Mesenchymal stem cell (in vitro differentiated cells and primary cell): ENCODE results near the gene EPGN.

Experiments used
- DNase-seq: peaks from one replicate; pipeline ENCODE4 v3.0.0-alpha.2; 2013
- H2AFZ ChIP-seq: one replicate; pipeline ENCODE4 v1.6.1; 2013; ENCODE audit warnings: low read depth, mild to moderate bottlenecking, control low read depth, inconsistent platforms, low read length, moderate library complexity
- H2AK5ac ChIP-seq: 2 replicates; pipeline ENCODE4 v1.6.1; 2013; ENCODE audit warnings: low read length, moderate library complexity, mild to moderate bottlenecking, inconsistent platforms; ENCODE audit not compliant: severe bottlenecking
- H2BK120ac ChIP-seq: one replicate; pipeline ENCODE4 v1.6.1; 2013; ENCODE audit warnings: low read depth, mild to moderate bottlenecking, inconsistent platforms, low read length, moderate library complexity
- H2BK12ac ChIP-seq, 2 experiments: one replicate each; pipeline ENCODE4 v1.6.1; 2013; ENCODE audit warnings: inconsistent platforms in 2 of 2, low read length in 2 of 2, mild to moderate bottlenecking in 2 of 2, moderate library complexity in 2 of 2, control low read depth in 1 of 2
- H2BK15ac ChIP-seq: one replicate; pipeline ENCODE4 v1.6.1; 2013; ENCODE audit warnings: mild to moderate bottlenecking, low read depth, inconsistent platforms; ENCODE audit not compliant: poor library complexity, severe bottlenecking
- H2BK5ac ChIP-seq: 2 replicates; pipeline ENCODE4 v1.6.1; 2013; ENCODE audit warnings: low read depth, mild to moderate bottlenecking, low read length, control low read depth, inconsistent platforms; ENCODE audit not compliant: poor library complexity, severe bottlenecking
- H3K14ac ChIP-seq, 2 experiments: one replicate each; pipeline ENCODE4 v1.6.1; 2013; ENCODE audit warnings: inconsistent platforms in 2 of 2, low read length in 2 of 2, control low read depth in 1 of 2, mild to moderate bottlenecking in 1 of 2, moderate library complexity in 1 of 2
- H3K18ac ChIP-seq, 2 experiments: one replicate each; pipeline ENCODE4 v1.6.1; 2013; ENCODE audit warnings: inconsistent platforms in 2 of 2, low read length in 2 of 2, control low read depth in 1 of 2, low read depth in 1 of 2, mild to moderate bottlenecking in 1 of 2
- H3K23ac ChIP-seq, 2 experiments: one replicate each; pipeline ENCODE4 v1.6.1; 2013; ENCODE audit warnings: inconsistent platforms in 2 of 2, low read length in 2 of 2, mild to moderate bottlenecking in 2 of 2, moderate library complexity in 2 of 2, control low read depth in 1 of 2
- H3K27ac ChIP-seq: 2 replicates; pipeline ENCODE4 v1.5.1; 2013; ENCODE audit warnings: mild to moderate bottlenecking, moderate library complexity, low read length, control low read depth, inconsistent platforms; ENCODE audit not compliant: poor library complexity, severe bottlenecking
- H3K27me3 ChIP-seq, 2 experiments: 2 replicates each; pipeline versions ENCODE4 v1.6.1 to v1.7.0; 2013; ENCODE audit warnings: low read length in 2 of 2, mild to moderate bottlenecking in 2 of 2, moderate library complexity in 2 of 2, control low read depth in 1 of 2, inconsistent platforms in 1 of 2; ENCODE audit not compliant: control insufficient read depth in 1 of 2, insufficient read depth in 1 of 2
- H3K36me3 ChIP-seq, 2 experiments: 2 replicates each; pipeline versions ENCODE4 v1.6.1 to v1.7.0; 2013; ENCODE audit warnings: low read length in 2 of 2, control low read depth in 1 of 2, inconsistent platforms in 1 of 2, low read depth in 1 of 2, mild to moderate bottlenecking in 1 of 2; ENCODE audit not compliant: insufficient read depth in 2 of 2, control insufficient read depth in 1 of 2
- H3K4ac ChIP-seq, 2 experiments: one replicate each; pipeline ENCODE4 v1.6.1; 2013; ENCODE audit warnings: inconsistent platforms in 2 of 2, low read length in 2 of 2, mild to moderate bottlenecking in 2 of 2, moderate library complexity in 2 of 2, control low read depth in 1 of 2, low read depth in 1 of 2
- H3K4me1 ChIP-seq: 2 replicates; pipeline ENCODE4 v1.6.1; 2013; ENCODE audit warnings: low read depth, low read length, control low read depth; ENCODE audit not compliant: control insufficient read depth, insufficient read depth
- H3K4me2 ChIP-seq: 2 replicates; pipeline ENCODE4 v1.6.1; 2013; ENCODE audit warnings: low read length, mild to moderate bottlenecking, inconsistent platforms; ENCODE audit not compliant: poor library complexity, severe bottlenecking
- H3K4me3 ChIP-seq, 2 experiments: 2 replicates each; pipeline versions ENCODE4 v1.5.1 to v1.7.0; 2013; ENCODE audit warnings: low read length in 2 of 2, mild to moderate bottlenecking in 2 of 2, control low read depth in 1 of 2, low read depth in 1 of 2; ENCODE audit not compliant: insufficient read depth in 1 of 2
- H3K79me1 ChIP-seq: replicated peaks from 2 replicates; pipeline ENCODE4 v1.6.1; 2013; ENCODE audit warnings: mild to moderate bottlenecking, control low read depth, low read length, inconsistent platforms; ENCODE audit not compliant: poor library complexity, severe bottlenecking
- H3K9ac ChIP-seq: 2 replicates; pipeline ENCODE4 v1.7.0; 2013; ENCODE audit warnings: mild to moderate bottlenecking, low read length, moderate library complexity
- H3K9me3 ChIP-seq: 2 replicates; pipeline ENCODE4 v1.7.0; 2013; ENCODE audit warnings: mild to moderate bottlenecking, low read length; ENCODE audit not compliant: control insufficient read depth
- H4K8ac ChIP-seq: one replicate; pipeline ENCODE4 v1.6.1; 2013; ENCODE audit warnings: inconsistent platforms, mild to moderate bottlenecking, low read length, moderate library complexity
- H4K91ac ChIP-seq: one replicate; pipeline ENCODE4 v1.6.1; 2013; ENCODE audit warnings: mild to moderate bottlenecking, low read length, inconsistent platforms
- WGBS: methylation state at CpG from one replicate; pipeline ENCODE4 v1.1.7; 2013; ENCODE audit warnings: mixed read lengths; 5-methylcytosine and 5-hydroxymethylcytosine counted together

EPGN gene

DNA sequence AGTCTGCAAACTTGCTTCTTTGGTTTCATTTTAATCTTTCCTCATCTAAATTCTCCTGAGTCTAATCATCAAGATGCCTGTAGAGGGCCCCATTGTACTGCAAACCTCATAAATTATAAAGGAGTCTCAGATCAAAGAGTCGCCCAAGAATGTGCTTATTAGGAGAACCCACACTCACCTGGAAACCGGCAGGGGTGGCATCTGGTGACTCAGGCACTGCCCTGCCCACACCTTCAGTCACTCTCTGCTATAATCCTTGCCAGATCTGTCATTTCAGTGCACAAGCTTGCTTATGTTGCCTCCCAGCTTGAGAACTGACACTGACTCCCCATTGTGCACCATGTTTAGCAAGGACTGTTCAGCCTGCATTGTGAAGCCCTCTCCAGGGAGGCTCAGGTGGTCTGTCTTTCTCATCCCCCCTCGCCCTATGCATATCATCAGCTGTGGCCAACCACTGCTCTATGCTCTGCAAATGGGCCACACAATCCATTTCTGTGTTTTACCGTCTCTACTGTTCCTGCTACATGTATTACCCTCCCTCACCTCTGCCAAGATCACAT is 12.4 kb downstream of the EPGN start:
- no peak overlapping the region for H3K27ac ChIP-seq
- no peak overlapping the region for H3K18ac ChIP-seq
- H4K8ac ChIP-seq, result no peak overlapping the region
- no peaks in the 10 kb centered on the region for H3K79me1 ChIP-seq
- H2BK15ac ChIP-seq, result no peak overlapping the region
- H3K4me3 ChIP-seq, result no peak overlapping the region
- H3K4me1 ChIP-seq, result peaks cover 2% of the 10 kb centered on the region
- peak overlapping the region; percentile 31 for H3K9ac ChIP-seq
- no peak overlapping the region for H2BK12ac ChIP-seq
- no peaks in the 10 kb centered on the region for H3K36me3 ChIP-seq
- peak overlapping the region; percentile 43 for H2AFZ ChIP-seq
- H3K27me3 ChIP-seq, result no peaks in the 10 kb centered on the region
- H2BK120ac ChIP-seq, result no peak overlapping the region
- no peak overlapping the region for H2AK5ac ChIP-seq
- DNase-seq, result peak; percentile 70
- no peak overlapping the region for H3K23ac ChIP-seq
- H3K14ac ChIP-seq, result no peak overlapping the region
- H2BK5ac ChIP-seq, result no peak overlapping the region
- H3K4me2 ChIP-seq, result no peak overlapping the region
- 28% methylated on average over 4 of the region's 4 CpGs for WGBS
- H3K9me3 ChIP-seq, result no peaks in the 10 kb centered on the region
- H4K91ac ChIP-seq, result no peak overlapping the region
- H3K4ac ChIP-seq, result no peak overlapping the region

DNA sequence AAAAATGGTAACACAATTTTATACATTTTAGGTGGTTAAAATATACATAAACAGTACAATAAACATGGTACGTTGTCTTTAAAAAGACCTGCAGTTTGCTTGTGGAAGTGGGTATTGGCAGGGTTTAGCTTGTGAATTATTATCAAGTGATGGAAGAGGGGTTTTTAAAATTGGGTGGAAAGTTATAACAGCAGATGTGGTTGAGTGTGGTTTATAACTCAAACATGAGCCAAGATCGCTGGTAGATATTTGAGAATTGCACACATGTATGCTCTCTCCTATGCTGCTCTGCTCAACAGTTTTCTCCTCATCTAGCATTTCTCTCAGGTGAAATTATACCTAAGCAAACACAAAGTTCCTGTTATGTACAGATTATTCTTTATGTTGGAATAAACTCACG is 14.0 kb downstream of the EPGN start:
- 78% methylated on average over 2 of the region's 3 CpGs for WGBS
- H3K23ac ChIP-seq, result no peak overlapping the region
- no peaks in the 10 kb centered on the region for H3K9me3 ChIP-seq

DNA sequence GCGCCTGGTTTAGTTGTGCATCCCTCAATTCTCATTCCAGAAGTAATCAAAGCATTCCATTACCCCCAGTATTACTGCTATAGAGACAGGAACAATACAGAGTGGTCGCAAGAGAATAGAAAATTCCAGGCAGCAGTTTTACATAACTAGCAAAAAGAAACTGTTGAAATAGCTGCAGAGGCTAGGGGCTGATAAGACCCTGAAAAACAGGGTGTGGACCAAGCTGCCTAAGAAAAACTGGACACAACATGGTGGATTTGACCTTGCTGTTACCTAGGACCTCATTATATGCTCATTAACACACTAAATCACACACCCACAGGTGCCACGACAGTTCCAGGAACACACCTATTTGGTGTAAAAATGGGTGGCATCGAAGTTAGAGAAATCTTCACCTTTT is 15.4 kb downstream of the EPGN start:
- Histone ChIP-seq H3K9ac (no peak overlapping the region), H4K8ac (no peak overlapping the region), H3K9me3 (no peaks in the 10 kb centered on the region), H3K4me2 (no peak overlapping the region), H3K27me3 (no peaks in the 10 kb centered on the region), H3K4me1 (peaks cover 2% of the 10 kb centered on the region), H3K27ac (no peak overlapping the region), H3K23ac (no peak overlapping the region), H3K14ac (no peak overlapping the region), H2BK120ac (no peak overlapping the region), H2BK12ac (no peak overlapping the region), H3K4ac (no peak overlapping the region), H2AFZ (no peak overlapping the region), H2BK5ac (no peak overlapping the region), H2BK15ac (no peak overlapping the region), H4K91ac (no peak overlapping the region), H2AK5ac (no peak overlapping the region), H3K79me1 (no peaks in the 10 kb centered on the region), H3K18ac (no peak overlapping the region), H3K36me3 (no peaks in the 10 kb centered on the region), H3K4me3 (no peak overlapping the region)
- DNase-seq, result no peak
- WGBS, result 87% methylated on average over 4 of the region's 4 CpGs

More for the DNA sequence above, 14.0 kb downstream of the EPGN start:
- Histone ChIP-seq H2BK15ac (no peak overlapping the region), H3K4me2 (no peak overlapping the region), H3K27ac (no peak overlapping the region), H2AFZ (no peak overlapping the region), H2BK12ac (no peak overlapping the region), H4K8ac (no peak overlapping the region), H3K79me1 (no peaks in the 10 kb centered on the region), H3K18ac (no peak overlapping the region), H3K4me3 (no peak overlapping the region), H3K4ac (no peak overlapping the region), H3K4me1 (peaks cover 2% of the 10 kb centered on the region), H3K27me3 (no peaks in the 10 kb centered on the region), H4K91ac (no peak overlapping the region), H2BK5ac (no peak overlapping the region), H3K14ac (no peak overlapping the region), H3K9ac (no peak overlapping the region), H2BK120ac (no peak overlapping the region), H2AK5ac (no peak overlapping the region), H3K36me3 (no peaks in the 10 kb centered on the region)
- no peak for DNase-seq

DNA sequence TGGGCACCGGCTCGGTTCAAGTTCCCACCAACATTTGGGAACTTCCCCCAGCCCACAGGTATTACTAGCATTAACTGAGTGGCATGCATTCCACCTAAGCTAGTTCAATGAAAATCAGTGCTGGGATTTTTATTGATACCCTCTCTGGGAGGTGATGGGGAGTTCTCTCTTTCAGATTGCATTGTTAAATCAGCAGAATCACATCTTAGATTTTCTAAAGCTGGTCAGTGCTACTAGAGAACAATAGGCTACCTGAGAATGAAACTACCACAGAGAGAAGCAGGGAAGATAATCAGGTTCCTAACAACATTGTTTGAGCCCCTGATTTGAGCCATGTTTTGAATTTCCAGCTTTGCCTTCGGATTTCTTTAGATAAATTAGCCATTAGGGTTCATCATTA is 16.0 kb downstream of the EPGN start:
- H2AK5ac ChIP-seq, result no peak overlapping the region
- no peak overlapping the region for H3K14ac ChIP-seq
- H3K9me3 ChIP-seq, result no peaks in the 10 kb centered on the region
- no peak overlapping the region for H3K4ac ChIP-seq
- no peak overlapping the region for H3K4me3 ChIP-seq
- no peak overlapping the region for H4K8ac ChIP-seq
- H2BK15ac ChIP-seq, result no peak overlapping the region
- no peak overlapping the region for H4K91ac ChIP-seq
- no peak overlapping the region for H3K9ac ChIP-seq
- no peak for DNase-seq
- WGBS, result 86% methylated on average over 3 of the region's 3 CpGs
- no peaks in the 10 kb centered on the region for H3K79me1 ChIP-seq
- H2BK120ac ChIP-seq, result no peak overlapping the region
- H3K27me3 ChIP-seq, result no peaks in the 10 kb centered on the region
- no peak overlapping the region for H3K27ac ChIP-seq
- H2AFZ ChIP-seq, result no peak overlapping the region
- no peak overlapping the region for H2BK5ac ChIP-seq
- H3K4me1 ChIP-seq, result peaks cover 2% of the 10 kb centered on the region
- H3K18ac ChIP-seq, result no peak overlapping the region
- no peak overlapping the region for H3K4me2 ChIP-seq
- no peaks in the 10 kb centered on the region for H3K36me3 ChIP-seq
- H2BK12ac ChIP-seq, result no peak overlapping the region
- H3K23ac ChIP-seq, result no peak overlapping the region
